ENCODE results near the gene MYL5. TPM values are rescaled to one million over a fixed set of nuclear protein-coding genes. Genes with fewer than 3 reads are reported as not detected.

The MYL5 gene
- total RNA-seq, 1 donor from 2014 or later = 17.5 TPM

GRCh38 chr4:628821-629635 lies 45.3 kb upstream of the MYL5 start:
- peaks cover 22% of the 10 kb centered on the region for H3K27me3 Mint-ChIP-seq (ENCODE audit: low read depth, unreplicated experiment)
- H3K9ac ChIP-seq (ENCODE audit: low read length) = no peak overlapping the region
- H2AFZ ChIP-seq (ENCODE audit: low read depth, low read length) = no peak overlapping the region
- no peak for DNase-seq (ENCODE audit: low read depth)
- H3K36me3 Mint-ChIP-seq (ENCODE audit: low read depth, unreplicated experiment) = no peaks in the 10 kb centered on the region
- H3K27ac Mint-ChIP-seq (ENCODE audit: unreplicated experiment) = no peak overlapping the region
- H3K9me3 Mint-ChIP-seq (ENCODE audit: unreplicated experiment) = peaks cover 21% of the 10 kb centered on the region
- H3K4me3 ChIP-seq (ENCODE audit: insufficient read depth, low read depth, low read length) = no peak overlapping the region
- no peaks in the 10 kb centered on the region for H3K27me3 ChIP-seq (ENCODE audit: insufficient read depth, low read length)
- no peak for FAIRE-seq
- no peak for TF ChIP-seq EZH2 (IDR thresholded peaks at IDR 0.05; ENCODE audit: insufficient read depth, low read length)
- TF ChIP-seq CTCF (IDR thresholded peaks at IDR 0.05; ENCODE audit: insufficient read depth, low read depth, low read length) = no peak
- H3K27ac ChIP-seq (ENCODE audit: low read depth, low read length) = no peak overlapping the region
- H3K9me3 ChIP-seq (ENCODE audit: insufficient read depth, low read depth, low read length) = peaks cover 20% of the 10 kb centered on the region
- H3K4me1 Mint-ChIP-seq (ENCODE audit: low read depth, unreplicated experiment) = no peaks in the 10 kb centered on the region
- H3K4me1 ChIP-seq (ENCODE audit: insufficient read depth, low read length) = no peaks in the 10 kb centered on the region
- no peaks in the 10 kb centered on the region for H3K79me2 ChIP-seq (ENCODE audit: insufficient read depth, low read length)
- no peak overlapping the region for H3K4me2 ChIP-seq (ENCODE audit: low read length)
- H3K4me3 Mint-ChIP-seq (ENCODE audit: unreplicated experiment) = no peak overlapping the region
- H3K36me3 ChIP-seq (ENCODE audit: insufficient read depth, low read length) = no peaks in the 10 kb centered on the region
- no peaks in the 10 kb centered on the region for H4K20me1 ChIP-seq (ENCODE audit: insufficient read depth, low read length)

- Histone ChIP-seq H3K4me3 (ENCODE audit: insufficient read depth, low read depth, low read length) (no peak overlapping the region), H3K9ac (ENCODE audit: low read length) (no peak overlapping the region), H3K4me1 (ENCODE audit: insufficient read depth, low read length) (no peaks in the 10 kb centered on the region), H2AFZ (ENCODE audit: low read depth, low read length) (no peak overlapping the region), H3K4me2 (ENCODE audit: low read length) (no peak overlapping the region), H3K9me3 (ENCODE audit: insufficient read depth, low read depth, low read length) (peaks cover 20% of the 10 kb centered on the region), H3K27ac (ENCODE audit: low read depth, low read length) (no peak overlapping the region), H4K20me1 (ENCODE audit: insufficient read depth, low read length) (no peaks in the 10 kb centered on the region), H3K36me3 (ENCODE audit: insufficient read depth, low read length) (no peaks in the 10 kb centered on the region), H3K27me3 (ENCODE audit: insufficient read depth, low read length) (no peaks in the 10 kb centered on the region), H3K79me2 (ENCODE audit: insufficient read depth, low read length) (no peaks in the 10 kb centered on the region)
- FAIRE-seq (no peak), DNase-seq (ENCODE audit: low read depth) (no peak)
- Mint-ChIP-seq H3K9me3 (ENCODE audit: unreplicated experiment) (peaks cover 21% of the 10 kb centered on the region), H3K27ac (ENCODE audit: unreplicated experiment) (no peak overlapping the region), H3K4me1 (ENCODE audit: low read depth, unreplicated experiment) (no peaks in the 10 kb centered on the region), H3K27me3 (ENCODE audit: low read depth, unreplicated experiment) (peaks cover 22% of the 10 kb centered on the region), H3K4me3 (ENCODE audit: unreplicated experiment) (no peak overlapping the region), H3K36me3 (ENCODE audit: low read depth, unreplicated experiment) (no peaks in the 10 kb centered on the region)
- no peak for TF ChIP-seq EZH2 (IDR thresholded peaks at IDR 0.05; ENCODE audit: insufficient read depth, low read length)
- no peak for TF ChIP-seq CTCF (IDR thresholded peaks at IDR 0.05; ENCODE audit: insufficient read depth, low read depth, low read length)
Measured at GRCh38 chr4:629636-629914, 44.8 kb upstream of the MYL5 start.

GRCh38 chr4:629915-630641 lies 44.3 kb upstream of the MYL5 start:
- H3K36me3 ChIP-seq (ENCODE audit: insufficient read depth, low read length) = no peaks in the 10 kb centered on the region
- H3K9ac ChIP-seq (ENCODE audit: low read length) = no peak overlapping the region
- Mint-ChIP-seq H3K27ac (ENCODE audit: unreplicated experiment) (no peak overlapping the region), H3K27me3 (ENCODE audit: low read depth, unreplicated experiment) (peaks cover 24% of the 10 kb centered on the region), H3K4me1 (ENCODE audit: low read depth, unreplicated experiment) (no peaks in the 10 kb centered on the region), H3K36me3 (ENCODE audit: low read depth, unreplicated experiment) (no peaks in the 10 kb centered on the region), H3K4me3 (ENCODE audit: unreplicated experiment) (no peak overlapping the region), H3K9me3 (ENCODE audit: unreplicated experiment) (peaks cover 21% of the 10 kb centered on the region)
- no peak overlapping the region for H3K27ac ChIP-seq (ENCODE audit: low read depth, low read length)
- H3K9me3 ChIP-seq (ENCODE audit: insufficient read depth, low read depth, low read length) = peaks cover 20% of the 10 kb centered on the region
- FAIRE-seq (no peak), DNase-seq (ENCODE audit: low read depth) (no peak)
- H3K4me3 ChIP-seq (ENCODE audit: insufficient read depth, low read depth, low read length) = no peak overlapping the region
- TF ChIP-seq CTCF (IDR thresholded peaks at IDR 0.05; ENCODE audit: insufficient read depth, low read depth, low read length) (no peak), EZH2 (IDR thresholded peaks at IDR 0.05; ENCODE audit: insufficient read depth, low read length) (no peak)
- no peaks in the 10 kb centered on the region for H3K79me2 ChIP-seq (ENCODE audit: insufficient read depth, low read length)
- no peak overlapping the region for H3K4me2 ChIP-seq (ENCODE audit: low read length)
- H3K4me1 ChIP-seq (ENCODE audit: insufficient read depth, low read length) = no peaks in the 10 kb centered on the region
- H2AFZ ChIP-seq (ENCODE audit: low read depth, low read length) = no peak overlapping the region
- no peaks in the 10 kb centered on the region for H4K20me1 ChIP-seq (ENCODE audit: insufficient read depth, low read length)
- no peaks in the 10 kb centered on the region for H3K27me3 ChIP-seq (ENCODE audit: insufficient read depth, low read length)
